Measurements from ENCODE around the gene NSMCE1.
"Not testable (repeated sequence)": the region's sequence is repeated elsewhere in the genome, so short reads cannot be mapped to it uniquely, and the experiment has no call there.

The NSMCE1 gene

DNA sequence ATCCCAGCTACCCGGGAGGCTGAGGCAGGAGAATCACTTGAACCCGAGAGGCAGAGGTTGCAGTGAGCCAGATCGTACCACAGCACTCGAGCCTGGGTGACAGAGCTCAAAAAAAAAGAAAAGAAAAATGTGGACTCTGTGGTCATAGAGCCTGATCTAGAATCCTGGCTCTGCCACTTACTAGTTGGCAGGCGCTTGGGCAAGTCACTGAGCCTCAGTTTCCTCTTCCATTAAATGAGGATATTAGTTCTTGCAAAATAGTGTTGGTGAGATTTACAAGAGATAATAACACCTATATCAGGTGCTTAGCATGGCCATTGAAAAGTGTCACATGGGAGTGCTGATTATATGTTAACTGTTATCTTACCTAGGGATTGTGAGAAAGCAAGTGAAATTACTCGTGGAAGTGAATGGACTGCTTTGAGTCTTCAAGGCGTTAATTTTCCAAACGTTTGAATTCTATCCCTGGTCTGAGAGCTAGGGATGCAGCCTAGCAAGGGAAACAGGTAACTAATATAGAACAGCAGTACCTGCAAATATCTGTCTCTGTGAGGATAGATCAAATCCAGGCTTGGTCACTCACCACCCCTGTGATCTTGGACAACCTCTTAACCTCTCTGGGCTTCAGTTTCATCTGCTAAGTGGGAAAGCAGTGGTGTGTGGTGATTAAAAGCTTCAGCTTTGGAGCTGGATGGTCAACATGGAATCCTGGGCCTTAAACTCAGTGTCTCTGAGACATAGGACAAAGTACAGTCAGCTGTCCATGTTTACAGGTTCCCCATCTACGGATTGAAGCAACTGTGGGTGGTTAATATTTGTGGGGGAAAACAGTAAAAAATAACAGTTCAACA is 953 bp upstream of the NSMCE1 start (continued):
- TF ChIP-seq PPARA (CRISPR knock-in tag; IDR thresholded peaks at IDR 0.05; ENCODE audit: borderline replicate concordance): no peak

DNA sequence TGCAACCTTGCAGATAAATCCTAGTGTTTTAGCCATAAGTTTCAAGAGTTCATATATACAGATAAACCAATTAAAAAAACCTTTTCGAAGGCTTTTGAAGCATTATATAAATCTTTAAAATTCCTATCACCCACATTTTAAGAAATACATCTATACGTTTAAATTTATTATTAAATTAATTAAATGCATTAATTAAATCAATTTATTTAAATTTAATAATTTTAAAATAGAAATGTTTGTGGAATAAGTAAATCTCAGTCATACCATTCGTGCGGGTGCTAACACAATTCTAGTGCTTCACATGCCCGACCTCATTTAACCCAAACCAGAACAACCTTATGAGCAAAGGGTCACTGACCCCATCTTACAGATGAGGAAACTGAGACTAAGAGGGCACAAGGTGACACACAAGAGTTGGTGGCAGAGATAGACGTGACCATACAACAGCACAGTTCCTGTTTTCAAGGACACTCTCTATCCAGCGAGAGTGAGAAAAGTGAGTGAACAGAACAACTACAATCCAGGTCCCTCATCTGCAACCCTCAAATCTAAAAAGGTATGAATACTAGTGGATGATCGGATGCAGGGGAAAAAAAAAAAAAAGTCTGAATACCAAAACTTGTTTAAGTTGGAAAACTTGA is 1.4 kb downstream of the NSMCE1 start:
- ATAC-seq: no peak
- no peak for TF ChIP-seq CSDC2 (CRISPR knock-in tag; IDR thresholded peaks at IDR 0.05)
- TF ChIP-seq RARB (CRISPR knock-in tag; IDR thresholded peaks at IDR 0.05): no peak
- no peak for TF ChIP-seq PPARA (CRISPR knock-in tag; IDR thresholded peaks at IDR 0.05; ENCODE audit: borderline replicate concordance)
- no peak for TF ChIP-seq ISL1 (CRISPR knock-in tag; IDR thresholded peaks at IDR 0.05)
- no peak for TF ChIP-seq ARNTL (CRISPR knock-in tag; IDR thresholded peaks at IDR 0.05; ENCODE audit: borderline replicate concordance, low read depth)
- TF ChIP-seq, protein P1, sequence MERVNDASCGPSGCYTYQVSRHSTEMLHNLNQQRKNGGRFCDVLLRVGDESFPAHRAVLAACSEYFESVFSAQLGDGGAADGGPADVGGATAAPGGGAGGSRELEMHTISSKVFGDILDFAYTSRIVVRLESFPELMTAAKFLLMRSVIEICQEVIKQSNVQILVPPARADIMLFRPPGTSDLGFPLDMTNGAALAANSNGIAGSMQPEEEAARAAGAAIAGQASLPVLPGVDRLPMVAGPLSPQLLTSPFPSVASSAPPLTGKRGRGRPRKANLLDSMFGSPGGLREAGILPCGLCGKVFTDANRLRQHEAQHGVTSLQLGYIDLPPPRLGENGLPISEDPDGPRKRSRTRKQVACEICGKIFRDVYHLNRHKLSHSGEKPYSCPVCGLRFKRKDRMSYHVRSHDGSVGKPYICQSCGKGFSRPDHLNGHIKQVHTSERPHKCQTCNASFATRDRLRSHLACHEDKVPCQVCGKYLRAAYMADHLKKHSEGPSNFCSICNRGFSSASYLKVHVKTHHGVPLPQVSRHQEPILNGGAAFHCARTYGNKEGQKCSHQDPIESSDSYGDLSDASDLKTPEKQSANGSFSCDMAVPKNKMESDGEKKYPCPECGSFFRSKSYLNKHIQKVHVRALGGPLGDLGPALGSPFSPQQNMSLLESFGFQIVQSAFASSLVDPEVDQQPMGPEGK (CRISPR knock-in tag; IDR thresholded peaks at IDR 0.05; ENCODE audit: borderline replicate concordance): no peak
- TF ChIP-seq ZFP30 (CRISPR knock-in tag; IDR thresholded peaks at IDR 0.05): no peak
- no peak for TF ChIP-seq ZNF565 (CRISPR knock-in tag; conservative IDR thresholded peaks at IDR 0.05; ENCODE audit: low read depth)
- TF ChIP-seq, protein P2, sequence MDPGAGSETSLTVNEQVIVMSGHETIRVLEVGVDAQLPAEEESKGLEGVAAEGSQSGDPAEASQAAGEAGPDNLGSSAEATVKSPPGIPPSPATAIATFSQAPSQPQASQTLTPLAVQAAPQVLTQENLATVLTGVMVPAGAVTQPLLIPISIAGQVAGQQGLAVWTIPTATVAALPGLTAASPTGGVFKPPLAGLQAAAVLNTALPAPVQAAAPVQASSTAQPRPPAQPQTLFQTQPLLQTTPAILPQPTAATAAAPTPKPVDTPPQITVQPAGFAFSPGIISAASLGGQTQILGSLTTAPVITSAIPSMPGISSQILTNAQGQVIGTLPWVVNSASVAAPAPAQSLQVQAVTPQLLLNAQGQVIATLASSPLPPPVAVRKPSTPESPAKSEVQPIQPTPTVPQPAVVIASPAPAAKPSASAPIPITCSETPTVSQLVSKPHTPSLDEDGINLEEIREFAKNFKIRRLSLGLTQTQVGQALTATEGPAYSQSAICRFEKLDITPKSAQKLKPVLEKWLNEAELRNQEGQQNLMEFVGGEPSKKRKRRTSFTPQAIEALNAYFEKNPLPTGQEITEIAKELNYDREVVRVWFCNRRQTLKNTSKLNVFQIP (CRISPR knock-in tag; IDR thresholded peaks at IDR 0.05; ENCODE audit: borderline replicate concordance, low read depth): no peak
- no peak for TF ChIP-seq ESRRG (CRISPR knock-in tag; IDR thresholded peaks at IDR 0.05)
- TF ChIP-seq BACH2 (CRISPR knock-in tag; IDR thresholded peaks at IDR 0.05; ENCODE audit: borderline replicate concordance): no peak
- TF ChIP-seq OSR1 (CRISPR knock-in tag; IDR thresholded peaks at IDR 0.05): no peak
- no peak for TF ChIP-seq GLIS3 (CRISPR knock-in tag; IDR thresholded peaks at IDR 0.05)

DNA sequence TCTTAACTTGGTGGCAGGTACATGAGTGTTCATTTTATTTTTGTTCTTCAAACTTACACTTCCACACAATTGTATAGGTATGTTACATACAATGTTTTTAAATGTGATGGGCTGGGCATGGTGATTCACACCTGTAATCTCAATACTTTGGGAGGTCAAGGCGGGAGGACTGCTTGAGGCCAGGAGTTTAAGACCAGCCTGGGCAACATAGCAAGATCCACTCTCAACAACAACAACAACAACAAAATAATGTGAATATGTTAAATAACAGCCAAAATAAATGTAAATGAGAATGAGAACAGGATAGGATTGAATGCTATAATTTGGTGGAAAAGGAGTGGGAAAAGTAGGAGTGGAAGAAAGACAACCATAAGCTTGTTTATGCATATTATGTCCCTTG is 2.6 kb downstream of the NSMCE1 start:
- TF ChIP-seq ZNF565 (CRISPR knock-in tag; conservative IDR thresholded peaks at IDR 0.05; ENCODE audit: low read depth) (no peak), ARNTL (CRISPR knock-in tag; IDR thresholded peaks at IDR 0.05; ENCODE audit: borderline replicate concordance, low read depth) (no peak), ESRRG (CRISPR knock-in tag; IDR thresholded peaks at IDR 0.05) (no peak)
- TF ChIP-seq, protein P3, sequence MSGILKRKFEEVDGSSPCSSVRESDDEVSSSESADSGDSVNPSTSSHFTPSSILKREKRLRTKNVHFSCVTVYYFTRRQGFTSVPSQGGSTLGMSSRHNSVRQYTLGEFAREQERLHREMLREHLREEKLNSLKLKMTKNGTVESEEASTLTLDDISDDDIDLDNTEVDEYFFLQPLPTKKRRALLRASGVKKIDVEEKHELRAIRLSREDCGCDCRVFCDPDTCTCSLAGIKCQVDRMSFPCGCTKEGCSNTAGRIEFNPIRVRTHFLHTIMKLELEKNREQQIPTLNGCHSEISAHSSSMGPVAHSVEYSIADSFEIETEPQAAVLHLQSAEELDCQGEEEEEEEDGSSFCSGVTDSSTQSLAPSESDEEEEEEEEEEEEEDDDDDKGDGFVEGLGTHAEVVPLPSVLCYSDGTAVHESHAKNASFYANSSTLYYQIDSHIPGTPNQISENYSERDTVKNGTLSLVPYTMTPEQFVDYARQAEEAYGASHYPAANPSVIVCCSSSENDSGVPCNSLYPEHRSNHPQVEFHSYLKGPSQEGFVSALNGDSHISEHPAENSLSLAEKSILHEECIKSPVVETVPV (CRISPR knock-in tag; IDR thresholded peaks at IDR 0.05): no peak
- no peak for ATAC-seq

DNA sequence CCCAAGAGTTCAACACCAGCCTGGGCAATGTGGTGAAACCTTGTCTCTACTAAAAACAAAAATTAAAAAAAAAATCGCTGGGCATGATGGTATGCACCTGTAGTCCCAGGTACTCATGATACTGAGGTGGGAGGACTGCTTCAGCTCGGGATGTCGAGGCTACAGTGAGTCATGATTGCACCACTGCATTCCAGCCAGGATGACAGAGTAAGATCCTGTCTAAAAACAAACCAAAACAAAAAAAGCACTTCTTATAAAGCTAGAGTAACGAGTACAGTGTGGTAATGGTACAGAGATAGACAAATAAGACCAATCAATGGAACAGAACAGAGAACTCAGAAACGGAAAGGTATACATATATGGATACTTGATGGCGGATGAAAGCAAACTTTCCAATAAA is 4.4 kb downstream of the NSMCE1 start:
- TF ChIP-seq, protein P4, sequence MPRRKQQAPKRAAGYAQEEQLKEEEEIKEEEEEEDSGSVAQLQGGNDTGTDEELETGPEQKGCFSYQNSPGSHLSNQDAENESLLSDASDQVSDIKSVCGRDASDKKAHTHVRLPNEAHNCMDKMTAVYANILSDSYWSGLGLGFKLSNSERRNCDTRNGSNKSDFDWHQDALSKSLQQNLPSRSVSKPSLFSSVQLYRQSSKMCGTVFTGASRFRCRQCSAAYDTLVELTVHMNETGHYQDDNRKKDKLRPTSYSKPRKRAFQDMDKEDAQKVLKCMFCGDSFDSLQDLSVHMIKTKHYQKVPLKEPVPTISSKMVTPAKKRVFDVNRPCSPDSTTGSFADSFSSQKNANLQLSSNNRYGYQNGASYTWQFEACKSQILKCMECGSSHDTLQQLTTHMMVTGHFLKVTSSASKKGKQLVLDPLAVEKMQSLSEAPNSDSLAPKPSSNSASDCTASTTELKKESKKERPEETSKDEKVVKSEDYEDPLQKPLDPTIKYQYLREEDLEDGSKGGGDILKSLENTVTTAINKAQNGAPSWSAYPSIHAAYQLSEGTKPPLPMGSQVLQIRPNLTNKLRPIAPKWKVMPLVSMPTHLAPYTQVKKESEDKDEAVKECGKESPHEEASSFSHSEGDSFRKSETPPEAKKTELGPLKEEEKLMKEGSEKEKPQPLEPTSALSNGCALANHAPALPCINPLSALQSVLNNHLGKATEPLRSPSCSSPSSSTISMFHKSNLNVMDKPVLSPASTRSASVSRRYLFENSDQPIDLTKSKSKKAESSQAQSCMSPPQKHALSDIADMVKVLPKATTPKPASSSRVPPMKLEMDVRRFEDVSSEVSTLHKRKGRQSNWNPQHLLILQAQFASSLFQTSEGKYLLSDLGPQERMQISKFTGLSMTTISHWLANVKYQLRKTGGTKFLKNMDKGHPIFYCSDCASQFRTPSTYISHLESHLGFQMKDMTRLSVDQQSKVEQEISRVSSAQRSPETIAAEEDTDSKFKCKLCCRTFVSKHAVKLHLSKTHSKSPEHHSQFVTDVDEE (CRISPR knock-in tag; IDR thresholded peaks at IDR 0.05): no peak
- TF ChIP-seq SNAI2 (CRISPR knock-in tag; IDR thresholded peaks at IDR 0.05) (no peak), CSDC2 (CRISPR knock-in tag; IDR thresholded peaks at IDR 0.05) (no peak), ZNF70 (CRISPR knock-in tag; IDR thresholded peaks at IDR 0.05) (no peak), BACH2 (CRISPR knock-in tag; IDR thresholded peaks at IDR 0.05; ENCODE audit: borderline replicate concordance) (no peak), TCF4 (CRISPR knock-in tag; IDR thresholded peaks at IDR 0.05; ENCODE audit: borderline replicate concordance) (no peak)
- peak; percentile 45 for ATAC-seq

DNA sequence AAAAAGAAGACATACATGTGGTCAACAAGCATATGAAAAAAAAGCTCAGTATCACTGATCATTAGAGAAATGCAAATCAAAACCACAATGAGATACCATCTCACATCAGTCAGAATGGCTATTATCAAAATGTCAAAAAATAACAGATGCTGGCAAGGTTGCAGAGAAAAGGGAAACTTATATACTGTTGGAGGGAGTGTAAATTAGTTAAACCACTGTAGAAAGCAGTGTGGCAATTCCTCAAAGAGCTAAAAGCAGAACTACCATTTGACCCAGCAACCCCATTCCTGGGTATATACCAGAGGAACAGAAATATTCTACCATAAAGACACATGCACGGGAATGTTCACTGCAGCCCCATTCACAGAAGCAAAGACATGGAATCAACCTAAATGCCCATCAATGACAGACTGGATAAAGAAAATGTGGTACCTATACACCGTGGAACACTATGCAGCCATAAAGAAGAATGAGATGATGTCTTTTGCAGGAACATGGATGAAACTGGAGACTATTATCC is 5.6 kb downstream of the NSMCE1 start:
- not testable (repeated sequence) for ATAC-seq

All from SK-N-SH treated with all-trans-retinoic acid at 6 μM for 48 hours (cell line).